ENCODE measurements around the gene FSTL4. TPM values are rescaled to one million over a fixed set of nuclear protein-coding genes. Genes with fewer than 3 reads are reported as not detected.

Gene FSTL4
- total and polyA plus RNA-seq, 4 donors, result 0.02 to 0.18 TPM; not detected in 2

DNA sequence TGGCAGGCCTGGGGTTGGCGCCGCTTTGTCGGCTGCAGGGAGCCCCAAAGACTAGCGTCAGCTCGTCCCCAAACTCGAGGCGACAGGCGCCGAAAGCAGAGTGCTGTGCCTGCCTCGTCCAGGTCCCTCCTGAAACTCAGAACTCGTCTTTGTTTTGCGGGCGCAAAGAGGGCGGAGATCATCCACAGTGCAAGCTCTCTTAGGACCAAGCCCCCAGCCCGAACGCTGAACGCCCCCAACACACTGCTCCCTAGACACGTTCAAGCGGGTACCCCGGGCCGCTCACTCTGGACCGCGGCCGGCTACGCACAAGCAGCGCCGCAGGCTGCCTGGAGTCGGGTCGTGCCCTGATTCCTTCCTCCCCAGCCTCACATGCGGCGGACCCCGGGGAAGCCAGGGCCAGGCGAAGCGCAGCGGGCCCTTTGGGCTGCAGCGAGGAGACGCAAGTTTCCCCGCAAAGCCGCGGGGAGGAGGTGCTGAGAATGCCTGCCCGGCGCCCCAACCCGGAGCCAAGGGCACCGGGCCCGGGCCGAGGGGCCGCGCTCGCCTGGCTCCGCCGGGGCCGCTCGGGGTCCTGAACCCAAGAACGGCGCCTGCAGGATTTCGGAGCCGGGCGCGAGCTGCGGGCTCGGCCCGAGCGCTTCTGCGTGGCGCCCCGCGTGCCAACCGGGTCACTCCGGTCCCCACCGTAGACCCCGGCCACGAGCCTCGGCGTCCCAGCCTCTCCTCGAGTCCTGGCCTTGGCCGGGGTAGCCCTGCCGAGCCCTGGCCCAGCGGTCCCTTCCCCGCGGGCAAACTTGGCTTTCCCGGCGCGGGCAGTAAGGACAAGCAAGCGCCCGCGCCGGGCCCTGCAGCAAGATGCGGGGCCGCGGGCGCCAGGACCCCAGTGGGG is 738 bp downstream of the FSTL4 start:
- Histone ChIP-seq H3K4me3 (ENCODE audit: low read depth in 1 of 3, low read length in 3 of 3) (peak overlapping the region in 2 of 3 donors; percentile 37 to 50), H3K9me3 (ENCODE audit: control insufficient read depth in 4 of 4, low read length in 3 of 4) (no peaks in the 10 kb centered on the region), H3K27me3 (ENCODE audit: control insufficient read depth in 4 of 4, insufficient read depth in 4 of 4, low read length in 3 of 4) (peaks cover 5 to 13% (median 7%) of the 10 kb centered on the region in 4 donors), H3K27ac (ENCODE audit: low read depth in 1 of 2, low read length in 2 of 2) (no peak overlapping the region), H3K36me3 (ENCODE audit: control insufficient read depth in 4 of 4, insufficient read depth in 3 of 4, low read depth in 1 of 4, low read length in 3 of 4) (no peaks in the 10 kb centered on the region), H3K4me1 (ENCODE audit: control insufficient read depth in 4 of 4, insufficient read depth in 4 of 4, low read length in 3 of 4) (peaks cover 15 to 18% (median 16%) of the 10 kb centered on the region in 4 donors), H3K9ac (ENCODE audit: low read depth in 1 of 2, low read length in 2 of 2) (no peak overlapping the region)
- 3% methylated on average over 91 of the region's 91 CpGs for WGBS
- no peak for DNase-seq (ENCODE audit: low spot score)
- TF ChIP-seq TAF1 (conservative IDR thresholded peaks at IDR 0.05), result no peak
- TF ChIP-seq, protein P1, sequence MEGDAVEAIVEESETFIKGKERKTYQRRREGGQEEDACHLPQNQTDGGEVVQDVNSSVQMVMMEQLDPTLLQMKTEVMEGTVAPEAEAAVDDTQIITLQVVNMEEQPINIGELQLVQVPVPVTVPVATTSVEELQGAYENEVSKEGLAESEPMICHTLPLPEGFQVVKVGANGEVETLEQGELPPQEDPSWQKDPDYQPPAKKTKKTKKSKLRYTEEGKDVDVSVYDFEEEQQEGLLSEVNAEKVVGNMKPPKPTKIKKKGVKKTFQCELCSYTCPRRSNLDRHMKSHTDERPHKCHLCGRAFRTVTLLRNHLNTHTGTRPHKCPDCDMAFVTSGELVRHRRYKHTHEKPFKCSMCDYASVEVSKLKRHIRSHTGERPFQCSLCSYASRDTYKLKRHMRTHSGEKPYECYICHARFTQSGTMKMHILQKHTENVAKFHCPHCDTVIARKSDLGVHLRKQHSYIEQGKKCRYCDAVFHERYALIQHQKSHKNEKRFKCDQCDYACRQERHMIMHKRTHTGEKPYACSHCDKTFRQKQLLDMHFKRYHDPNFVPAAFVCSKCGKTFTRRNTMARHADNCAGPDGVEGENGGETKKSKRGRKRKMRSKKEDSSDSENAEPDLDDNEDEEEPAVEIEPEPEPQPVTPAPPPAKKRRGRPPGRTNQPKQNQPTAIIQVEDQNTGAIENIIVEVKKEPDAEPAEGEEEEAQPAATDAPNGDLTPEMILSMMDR (IDR thresholded peaks at IDR 0.05; ENCODE audit: low read depth, low read length, missing input control), result no peak
- TF ChIP-seq, protein P2, sequence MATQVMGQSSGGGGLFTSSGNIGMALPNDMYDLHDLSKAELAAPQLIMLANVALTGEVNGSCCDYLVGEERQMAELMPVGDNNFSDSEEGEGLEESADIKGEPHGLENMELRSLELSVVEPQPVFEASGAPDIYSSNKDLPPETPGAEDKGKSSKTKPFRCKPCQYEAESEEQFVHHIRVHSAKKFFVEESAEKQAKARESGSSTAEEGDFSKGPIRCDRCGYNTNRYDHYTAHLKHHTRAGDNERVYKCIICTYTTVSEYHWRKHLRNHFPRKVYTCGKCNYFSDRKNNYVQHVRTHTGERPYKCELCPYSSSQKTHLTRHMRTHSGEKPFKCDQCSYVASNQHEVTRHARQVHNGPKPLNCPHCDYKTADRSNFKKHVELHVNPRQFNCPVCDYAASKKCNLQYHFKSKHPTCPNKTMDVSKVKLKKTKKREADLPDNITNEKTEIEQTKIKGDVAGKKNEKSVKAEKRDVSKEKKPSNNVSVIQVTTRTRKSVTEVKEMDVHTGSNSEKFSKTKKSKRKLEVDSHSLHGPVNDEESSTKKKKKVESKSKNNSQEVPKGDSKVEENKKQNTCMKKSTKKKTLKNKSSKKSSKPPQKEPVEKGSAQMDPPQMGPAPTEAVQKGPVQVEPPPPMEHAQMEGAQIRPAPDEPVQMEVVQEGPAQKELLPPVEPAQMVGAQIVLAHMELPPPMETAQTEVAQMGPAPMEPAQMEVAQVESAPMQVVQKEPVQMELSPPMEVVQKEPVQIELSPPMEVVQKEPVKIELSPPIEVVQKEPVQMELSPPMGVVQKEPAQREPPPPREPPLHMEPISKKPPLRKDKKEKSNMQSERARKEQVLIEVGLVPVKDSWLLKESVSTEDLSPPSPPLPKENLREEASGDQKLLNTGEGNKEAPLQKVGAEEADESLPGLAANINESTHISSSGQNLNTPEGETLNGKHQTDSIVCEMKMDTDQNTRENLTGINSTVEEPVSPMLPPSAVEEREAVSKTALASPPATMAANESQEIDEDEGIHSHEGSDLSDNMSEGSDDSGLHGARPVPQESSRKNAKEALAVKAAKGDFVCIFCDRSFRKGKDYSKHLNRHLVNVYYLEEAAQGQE (IDR thresholded peaks at IDR 0.05), result no peak
- no peak for TF ChIP-seq RXRA (IDR thresholded peaks at IDR 0.05)

DNA sequence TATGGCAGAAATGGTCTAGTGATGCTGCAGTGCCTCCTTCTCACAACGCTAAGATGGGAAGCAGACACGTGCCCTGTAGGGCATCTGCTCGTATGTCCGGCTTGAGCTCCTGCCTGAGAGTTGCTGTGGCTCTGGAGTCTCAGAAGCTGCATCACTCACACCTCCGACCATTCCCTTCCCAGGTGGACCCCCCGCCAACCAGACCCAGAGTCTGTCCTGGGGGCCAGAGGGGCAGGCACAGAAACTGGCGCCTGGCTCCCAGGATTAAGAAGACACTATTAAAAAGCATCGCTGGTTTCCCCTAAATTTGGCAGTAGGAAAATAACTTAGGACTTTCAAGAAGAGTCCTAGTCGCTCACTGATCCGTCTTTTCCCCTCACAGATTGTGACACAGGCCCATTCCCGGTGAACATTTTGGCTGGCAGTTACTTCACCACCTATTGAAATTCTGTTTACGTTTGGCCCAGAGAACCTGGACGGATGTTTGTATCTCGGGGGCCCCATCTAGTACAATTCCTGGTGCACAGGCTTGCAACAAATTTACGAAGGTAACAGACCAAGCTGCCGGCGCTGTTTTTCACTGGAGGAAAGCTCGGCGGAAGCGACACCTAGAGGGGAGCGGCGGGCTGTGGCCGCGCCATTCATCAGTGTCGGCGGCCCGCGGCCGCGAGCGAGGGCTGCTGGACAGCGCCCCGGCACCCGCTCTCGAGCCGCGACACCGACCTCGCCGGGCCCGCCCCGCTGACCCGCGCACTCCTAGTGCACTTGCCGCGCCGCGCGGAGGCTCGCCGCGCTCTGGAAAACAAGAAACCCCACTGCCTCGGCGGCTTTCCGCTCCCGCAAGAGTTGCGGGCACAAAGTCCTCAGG is 1.6 kb downstream of the FSTL4 start:
- H3K9ac ChIP-seq (ENCODE audit: low read depth in 1 of 2, low read length in 2 of 2), result no peak overlapping the region
- DNase-seq (ENCODE audit: low spot score), result peak; percentile 53
- TF ChIP-seq RXRA (IDR thresholded peaks at IDR 0.05) (no peak), RAD21 (IDR thresholded peaks at IDR 0.05) (peak; percentile 73 to 75), HNF4G (IDR thresholded peaks at IDR 0.05) (no peak), YY1 (IDR thresholded peaks at IDR 0.05) (no peak)
- TF ChIP-seq, protein P1 (IDR thresholded peaks at IDR 0.05; ENCODE audit: low read depth, low read length, missing input control), result peak; percentile 57
- TF ChIP-seq, protein P3, sequence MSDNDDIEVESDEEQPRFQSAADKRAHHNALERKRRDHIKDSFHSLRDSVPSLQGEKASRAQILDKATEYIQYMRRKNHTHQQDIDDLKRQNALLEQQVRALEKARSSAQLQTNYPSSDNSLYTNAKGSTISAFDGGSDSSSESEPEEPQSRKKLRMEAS (IDR thresholded peaks at IDR 0.05), result no peak
- TF ChIP-seq, protein P2 (IDR thresholded peaks at IDR 0.05), result peak; percentile 96
- H3K27ac ChIP-seq (ENCODE audit: low read depth in 1 of 2, low read length in 2 of 2), result no peak overlapping the region
- WGBS, result 7% methylated on average over 57 of the region's 57 CpGs
- peak overlapping the region in 2 of 3 donors; percentile 37 to 50 for H3K4me3 ChIP-seq (ENCODE audit: low read depth in 1 of 3, low read length in 3 of 3)
- peaks cover 5 to 13% (median 7%) of the 10 kb centered on the region in 4 donors for H3K27me3 ChIP-seq (ENCODE audit: control insufficient read depth in 4 of 4, insufficient read depth in 4 of 4, low read length in 3 of 4)
- peaks cover 15 to 18% (median 16%) of the 10 kb centered on the region in 4 donors for H3K4me1 ChIP-seq (ENCODE audit: control insufficient read depth in 4 of 4, insufficient read depth in 4 of 4, low read length in 3 of 4)
- H3K36me3 ChIP-seq (ENCODE audit: control insufficient read depth in 4 of 4, insufficient read depth in 3 of 4, low read depth in 1 of 4, low read length in 3 of 4), result no peaks in the 10 kb centered on the region
- no peaks in the 10 kb centered on the region for H3K9me3 ChIP-seq (ENCODE audit: control insufficient read depth in 4 of 4, low read length in 3 of 4)

All from liver (tissue), 9 donors.